ENCODE measurements around the gene SPARCL1.

The SPARCL1 gene

GRCh38 chr4:87559090-87559837 lies 30.1 kb upstream of the SPARCL1 start:
- H3K27ac ChIP-seq: no peak overlapping the region
- no peaks in the 10 kb centered on the region for H3K27me3 ChIP-seq (ENCODE audit: control insufficient read depth, insufficient read depth, low read length)
- H3K4me3 ChIP-seq (ENCODE audit: low read depth, low read length): peak overlapping the region; percentile 4
- no peaks in the 10 kb centered on the region for H3K9me3 ChIP-seq (ENCODE audit: control insufficient read depth, low read length)
- no peak for TF ChIP-seq CTCF (IDR thresholded peaks at IDR 0.05)
- no peak overlapping the region for H2AFZ ChIP-seq
- no peak overlapping the region for H3K9ac ChIP-seq
- no peaks in the 10 kb centered on the region for H3K4me1 ChIP-seq
- no peaks in the 10 kb centered on the region for H3K36me3 ChIP-seq (ENCODE audit: control insufficient read depth, insufficient read depth, low read length)
- no peak overlapping the region for H3K4me2 ChIP-seq (ENCODE audit: low read length)
- no peaks in the 10 kb centered on the region for H3K79me2 ChIP-seq

- H3K9ac ChIP-seq: no peak overlapping the region
- H3K4me2 ChIP-seq (ENCODE audit: low read length): no peak overlapping the region
- H2AFZ ChIP-seq: no peak overlapping the region
- TF ChIP-seq CTCF (IDR thresholded peaks at IDR 0.05): no peak
- no peak overlapping the region for H3K27ac ChIP-seq
- H3K4me3 ChIP-seq (ENCODE audit: low read depth, low read length): no peak overlapping the region
- H3K79me2 ChIP-seq: no peaks in the 10 kb centered on the region
- H3K4me1 ChIP-seq: no peaks in the 10 kb centered on the region
- no peaks in the 10 kb centered on the region for H3K36me3 ChIP-seq (ENCODE audit: control insufficient read depth, insufficient read depth, low read length)
- no peaks in the 10 kb centered on the region for H3K9me3 ChIP-seq (ENCODE audit: control insufficient read depth, low read length)
- no peaks in the 10 kb centered on the region for H3K27me3 ChIP-seq (ENCODE audit: control insufficient read depth, insufficient read depth, low read length)
Measured at GRCh38 chr4:87557348-87557747, 28.2 kb upstream of the SPARCL1 start.

GRCh38 chr4:87555773-87556619 lies 26.8 kb upstream of the SPARCL1 start:
- Histone ChIP-seq H3K36me3 (ENCODE audit: control insufficient read depth, insufficient read depth, low read length) (no peaks in the 10 kb centered on the region), H3K27ac (no peak overlapping the region), H3K9me3 (ENCODE audit: control insufficient read depth, low read length) (no peaks in the 10 kb centered on the region), H3K27me3 (ENCODE audit: control insufficient read depth, insufficient read depth, low read length) (no peaks in the 10 kb centered on the region), H3K4me3 (ENCODE audit: low read depth, low read length) (no peak overlapping the region), H3K79me2 (no peaks in the 10 kb centered on the region), H3K9ac (no peak overlapping the region), H2AFZ (no peak overlapping the region), H3K4me2 (ENCODE audit: low read length) (no peak overlapping the region), H3K4me1 (no peaks in the 10 kb centered on the region)
- TF ChIP-seq CTCF (IDR thresholded peaks at IDR 0.05): no peak

- TF ChIP-seq CTCF (IDR thresholded peaks at IDR 0.05): no peak
- H3K4me1 ChIP-seq: no peaks in the 10 kb centered on the region
- no peak overlapping the region for H3K4me2 ChIP-seq (ENCODE audit: low read length)
Measured at GRCh38 chr4:87553182-87553581, 24.0 kb upstream of the SPARCL1 start.

More at GRCh38 chr4:87553182-87553581, 24.0 kb upstream of the SPARCL1 start:
- H3K9ac ChIP-seq: no peak overlapping the region
- H3K27ac ChIP-seq: no peak overlapping the region
- no peak overlapping the region for H3K4me3 ChIP-seq (ENCODE audit: low read depth, low read length)
- H2AFZ ChIP-seq: no peak overlapping the region
- no peaks in the 10 kb centered on the region for H3K79me2 ChIP-seq
- H3K27me3 ChIP-seq (ENCODE audit: control insufficient read depth, insufficient read depth, low read length): no peaks in the 10 kb centered on the region
- H3K9me3 ChIP-seq (ENCODE audit: control insufficient read depth, low read length): no peaks in the 10 kb centered on the region
- no peaks in the 10 kb centered on the region for H3K36me3 ChIP-seq (ENCODE audit: control insufficient read depth, insufficient read depth, low read length)
